ENCODE data around the gene DOCK1. TPM values are rescaled to one million over a fixed set of nuclear protein-coding genes. Genes with fewer than 3 reads are reported as not detected.

The DOCK1 gene
- total RNA-seq, 2 experiments from 2014 or later = not detected

GRCh38 chr10:127300868-127301321, 395.7 kb downstream of the DOCK1 start:
- Mint-ChIP-seq H3K27ac (no peak overlapping the region), H3K36me3 (ENCODE audit: low read depth) (no peaks in the 10 kb centered on the region), H3K4me1 (ENCODE audit: low read depth) (peaks cover 6% of the 10 kb centered on the region), H3K27me3 (peaks cover 52% of the 10 kb centered on the region), H3K4me3 (no peak overlapping the region), H3K9me3 (no peaks in the 10 kb centered on the region)
- no peak for ATAC-seq (ENCODE audit: poor library complexity)
- intact Hi-C loops (cut with DNase I, micrococcal nuclease) = no loop called here
- H3K27ac ChIP-seq (ENCODE audit: low read depth in 1 of 2, low read length in 2 of 2) = no peak overlapping the region
- H3K4me3 ChIP-seq (ENCODE audit: low read length) = no peak overlapping the region
- H3K36me3 ChIP-seq (ENCODE audit: insufficient read depth, low read length) = no peaks in the 10 kb centered on the region
- TF ChIP-seq CTCF (IDR thresholded peaks at IDR 0.05) = no peak
- H3K27me3 ChIP-seq (ENCODE audit: control insufficient read depth in 1 of 2, insufficient read depth in 2 of 2, low read length in 2 of 2) = peaks cover 0 to 8% of the 10 kb centered on the region in 2 experiments
- H3K4me1 ChIP-seq (ENCODE audit: insufficient read depth, low read length) = no peaks in the 10 kb centered on the region
- no peak for DNase-seq
- ChIA-PET POLR2A (no interaction called here), CTCF (no interaction called here)
- H3K9me3 ChIP-seq (ENCODE audit: control insufficient read depth in 1 of 2, insufficient read depth in 1 of 2, low read length in 2 of 2) = peaks cover 0 to 8% of the 10 kb centered on the region in 2 experiments

GRCh38 chr10:127302343-127302742, 397.1 kb downstream of the DOCK1 start:
- no peaks in the 10 kb centered on the region for H3K4me1 Mint-ChIP-seq (ENCODE audit: low read depth)
- H3K4me3 ChIP-seq (ENCODE audit: low read length) = no peak overlapping the region
- H3K9me3 Mint-ChIP-seq = no peaks in the 10 kb centered on the region
- H3K4me1 ChIP-seq (ENCODE audit: insufficient read depth, low read length) = no peaks in the 10 kb centered on the region
- POLR2A ChIA-PET = no interaction called here
- H3K27me3 Mint-ChIP-seq = peaks cover 40% of the 10 kb centered on the region
- H3K27ac ChIP-seq (ENCODE audit: low read depth in 1 of 2, low read length in 2 of 2) = no peak overlapping the region
- no peak for TF ChIP-seq CTCF (IDR thresholded peaks at IDR 0.05)
- H3K36me3 ChIP-seq (ENCODE audit: insufficient read depth, low read length) = no peaks in the 10 kb centered on the region
- no peak overlapping the region for H3K4me3 Mint-ChIP-seq
- DNase-seq (no peak), ATAC-seq (ENCODE audit: poor library complexity) (no peak)
- peaks cover 0 to 13% of the 10 kb centered on the region in 2 experiments for H3K9me3 ChIP-seq (ENCODE audit: control insufficient read depth in 1 of 2, insufficient read depth in 1 of 2, low read length in 2 of 2)
- H3K27me3 ChIP-seq (ENCODE audit: control insufficient read depth in 1 of 2, insufficient read depth in 2 of 2, low read length in 2 of 2) = peaks cover 0 to 3% of the 10 kb centered on the region in 2 experiments
- intact Hi-C loops (cut with DNase I, micrococcal nuclease) = no loop called here
- H3K27ac Mint-ChIP-seq = no peak overlapping the region
- H3K36me3 Mint-ChIP-seq (ENCODE audit: low read depth) = no peaks in the 10 kb centered on the region
- CTCF ChIA-PET = no interaction called here

- H3K4me3 ChIP-seq (ENCODE audit: low read length) = no peak overlapping the region
- no peaks in the 10 kb centered on the region for H3K36me3 ChIP-seq (ENCODE audit: insufficient read depth, low read length)
- ChIA-PET POLR2A (interaction anchor here (1.5 kb wide), 1 partner anchor 9 kb away, joined by 4 read pairs; no protein-coding TSS in a partner anchor), CTCF (no interaction called here)
- H3K9me3 ChIP-seq (ENCODE audit: control insufficient read depth in 1 of 2, insufficient read depth in 1 of 2, low read length in 2 of 2) = peaks cover 0 to 15% of the 10 kb centered on the region in 2 experiments
- intact Hi-C loops (cut with DNase I, micrococcal nuclease) = no loop called here
- no peak overlapping the region for H3K27ac ChIP-seq (ENCODE audit: low read depth in 1 of 2, low read length in 2 of 2)
- ATAC-seq (ENCODE audit: poor library complexity) (no peak), DNase-seq (no peak)
- peaks cover 0 to 3% of the 10 kb centered on the region in 2 experiments for H3K27me3 ChIP-seq (ENCODE audit: control insufficient read depth in 1 of 2, insufficient read depth in 2 of 2, low read length in 2 of 2)
- Mint-ChIP-seq H3K9me3 (no peaks in the 10 kb centered on the region), H3K4me1 (ENCODE audit: low read depth) (no peaks in the 10 kb centered on the region), H3K4me3 (no peak overlapping the region), H3K27me3 (peaks cover 38% of the 10 kb centered on the region), H3K36me3 (ENCODE audit: low read depth) (no peaks in the 10 kb centered on the region), H3K27ac (no peak overlapping the region)
- no peak for TF ChIP-seq CTCF (IDR thresholded peaks at IDR 0.05)
- H3K4me1 ChIP-seq (ENCODE audit: insufficient read depth, low read length) = no peaks in the 10 kb centered on the region
Measured at GRCh38 chr10:127303105-127303504, 397.9 kb downstream of the DOCK1 start.
